NCI-H345 (cell line): ENCODE measurements around the gene COG4.
A peak's percentile ranks its signal among the peaks of the same experiment; 100 is the strongest.
"Not testable (repeated sequence)": the region's sequence is repeated elsewhere in the genome, so short reads cannot be mapped to it uniquely, and the experiment has no call there.

Experiments used
- DNase-seq: peaks from one replicate; lab custom pipeline; 2025; lab: John Stamatoyannopoulos, UW

Gene COG4

GRCh38 chr16:70523076-70523742 lies at the start of gene COG4:
Gene COG4, minus strand, starts transcription at chr16:70523554. Its CDS starts 11 bp downstream, at chr16:70523543.
- DNase-seq, result peak; percentile 81

GRCh38 chr16:70572926-70573270 lies 49.5 kb upstream of the COG4 start:
- no peak for DNase-seq

- no peak for DNase-seq
Observed at GRCh38 chr16:70572050-70572925, 48.9 kb upstream of the COG4 start.

- no peak for DNase-seq
Observed at GRCh38 chr16:70571623-70572022, 48.3 kb upstream of the COG4 start.

- no peak for DNase-seq
Observed at GRCh38 chr16:70570967-70571570, 47.7 kb upstream of the COG4 start.

GRCh38 chr16:70569752-70570151 lies 46.4 kb upstream of the COG4 start:
- DNase-seq, result no peak

GRCh38 chr16:70568601-70569237 lies 45.4 kb upstream of the COG4 start:
- no peak for DNase-seq

GRCh38 chr16:70565053-70565452 lies 41.7 kb upstream of the COG4 start:
- DNase-seq, result no peak

GRCh38 chr16:70563636-70564035 lies 40.3 kb upstream of the COG4 start:
- no peak for DNase-seq

- no peak for DNase-seq
Observed at GRCh38 chr16:70561623-70562022, 38.3 kb upstream of the COG4 start.

- DNase-seq, result no peak
Observed at GRCh38 chr16:70556063-70556462, 32.7 kb upstream of the COG4 start.

- no peak for DNase-seq
Observed at GRCh38 chr16:70553645-70554044, 30.3 kb upstream of the COG4 start.

- no peak for DNase-seq
Observed at GRCh38 chr16:70552675-70553074, 29.3 kb upstream of the COG4 start.

GRCh38 chr16:70551788-70552187 lies 28.4 kb upstream of the COG4 start:
- DNase-seq, result no peak

GRCh38 chr16:70550082-70550481 lies 26.7 kb upstream of the COG4 start:
- DNase-seq, result no peak

- no peak for DNase-seq
Observed at GRCh38 chr16:70548936-70549335, 25.6 kb upstream of the COG4 start.

GRCh38 chr16:70544548-70544947 lies 21.2 kb upstream of the COG4 start:
- no peak for DNase-seq

GRCh38 chr16:70540994-70541393 lies 17.6 kb upstream of the COG4 start:
- no peak for DNase-seq

- DNase-seq, result no peak
Observed at GRCh38 chr16:70534971-70535370, 11.6 kb upstream of the COG4 start.

GRCh38 chr16:70529954-70530353 lies 6.6 kb upstream of the COG4 start:
- not testable (repeated sequence) for DNase-seq

- no peak for DNase-seq
Observed at GRCh38 chr16:70529051-70529777, 5.9 kb upstream of the COG4 start.
